ENCODE measurements around the gene TOX3. TPM values are rescaled to one million over a fixed set of nuclear protein-coding genes. Genes with fewer than 3 reads are reported as not detected.

TOX3 gene
- total RNA-seq, 2 donors from 2014 or later, result 4.8 to 8.5 TPM

DNA sequence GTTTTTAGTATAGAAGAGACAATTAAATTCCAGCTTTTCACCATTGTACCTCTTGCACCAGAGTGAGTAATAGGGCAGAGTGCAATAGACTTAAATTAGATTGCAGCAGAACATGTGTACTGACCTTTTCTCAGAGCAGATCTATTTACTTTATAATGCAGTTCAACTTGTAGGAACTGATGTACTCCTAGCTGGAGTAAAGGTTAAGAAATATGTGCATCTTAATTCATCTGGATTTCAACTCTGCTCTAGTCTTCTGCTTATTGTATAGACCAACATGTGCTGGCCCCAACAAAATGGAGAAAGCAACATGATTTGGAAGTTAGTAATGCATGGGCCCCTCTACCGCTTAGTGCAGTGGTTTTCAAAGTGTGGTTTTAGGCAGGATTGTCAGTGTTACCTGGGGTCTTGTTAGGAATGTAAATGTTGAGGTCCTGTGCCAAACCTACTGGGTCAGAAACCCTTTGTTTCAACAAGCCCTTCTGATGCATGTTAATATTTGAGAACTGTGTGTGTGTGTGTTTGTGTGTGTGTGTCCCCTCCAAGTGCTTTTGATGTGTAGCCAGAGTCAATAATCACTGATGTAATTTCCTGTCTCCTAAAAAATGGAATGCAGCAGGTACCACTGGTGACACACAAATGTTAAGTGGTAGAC is 138.6 kb downstream of the TOX3 start:
- H3K9me3 ChIP-seq (ENCODE audit: control insufficient read depth, low read length), result no peaks in the 10 kb centered on the region
- H3K27ac Mint-ChIP-seq, result no peak overlapping the region
- no peak overlapping the region for H3K4me3 Mint-ChIP-seq
- H3K27me3 Mint-ChIP-seq (ENCODE audit: insufficient read depth), result no peaks in the 10 kb centered on the region
- 84 to 100% methylated on average over 1 of the region's 1 CpG for WGBS, 2 experiments (ENCODE audit: insufficient coverage in 1 of 2, insufficient read length in 1 of 2)
- no peaks in the 10 kb centered on the region for H3K9me3 Mint-ChIP-seq
- H3K27ac ChIP-seq (ENCODE audit: low read depth, low read length), result no peak overlapping the region
- no peak for DNase-seq
- no peaks in the 10 kb centered on the region for H3K4me1 ChIP-seq (ENCODE audit: control insufficient read depth, insufficient read depth, low read length)
- no peak overlapping the region for H3K4me3 ChIP-seq (ENCODE audit: low read length)
- no peaks in the 10 kb centered on the region for H3K4me1 Mint-ChIP-seq
- no peaks in the 10 kb centered on the region for H3K36me3 ChIP-seq (ENCODE audit: control insufficient read depth, insufficient read depth, low read length)
- no peak overlapping the region for H3K9ac ChIP-seq (ENCODE audit: extremely low read depth, low read length, poor library complexity, severe bottlenecking)
- TF ChIP-seq, protein P1, sequence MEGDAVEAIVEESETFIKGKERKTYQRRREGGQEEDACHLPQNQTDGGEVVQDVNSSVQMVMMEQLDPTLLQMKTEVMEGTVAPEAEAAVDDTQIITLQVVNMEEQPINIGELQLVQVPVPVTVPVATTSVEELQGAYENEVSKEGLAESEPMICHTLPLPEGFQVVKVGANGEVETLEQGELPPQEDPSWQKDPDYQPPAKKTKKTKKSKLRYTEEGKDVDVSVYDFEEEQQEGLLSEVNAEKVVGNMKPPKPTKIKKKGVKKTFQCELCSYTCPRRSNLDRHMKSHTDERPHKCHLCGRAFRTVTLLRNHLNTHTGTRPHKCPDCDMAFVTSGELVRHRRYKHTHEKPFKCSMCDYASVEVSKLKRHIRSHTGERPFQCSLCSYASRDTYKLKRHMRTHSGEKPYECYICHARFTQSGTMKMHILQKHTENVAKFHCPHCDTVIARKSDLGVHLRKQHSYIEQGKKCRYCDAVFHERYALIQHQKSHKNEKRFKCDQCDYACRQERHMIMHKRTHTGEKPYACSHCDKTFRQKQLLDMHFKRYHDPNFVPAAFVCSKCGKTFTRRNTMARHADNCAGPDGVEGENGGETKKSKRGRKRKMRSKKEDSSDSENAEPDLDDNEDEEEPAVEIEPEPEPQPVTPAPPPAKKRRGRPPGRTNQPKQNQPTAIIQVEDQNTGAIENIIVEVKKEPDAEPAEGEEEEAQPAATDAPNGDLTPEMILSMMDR (conservative IDR thresholded peaks at IDR 0.05), result no peak
- H3K36me3 Mint-ChIP-seq (ENCODE audit: low read depth), result no peaks in the 10 kb centered on the region
- H3K27me3 ChIP-seq (ENCODE audit: control insufficient read depth, insufficient read depth, low read length, poor library complexity, severe bottlenecking), result no peaks in the 10 kb centered on the region

DNA sequence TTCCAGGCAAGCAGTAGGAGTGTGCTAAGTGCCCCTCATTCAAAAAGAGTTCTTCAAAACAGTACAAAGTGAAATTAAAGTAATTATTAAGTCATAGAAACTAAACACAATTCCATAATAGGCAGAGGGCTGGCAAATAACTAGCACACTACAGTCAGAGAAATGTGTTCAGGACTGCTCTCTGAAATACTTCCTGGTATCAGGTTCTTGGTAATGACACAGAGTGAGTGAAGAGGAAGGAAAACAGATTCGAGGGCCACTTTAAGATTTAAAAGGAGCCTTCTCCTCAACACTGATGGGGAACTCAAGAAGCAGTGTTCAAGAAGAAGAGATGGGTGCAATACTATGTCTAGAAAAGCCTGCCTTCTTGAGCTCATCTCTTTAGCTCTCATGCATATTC is 139.2 kb downstream of the TOX3 start:
- Mint-ChIP-seq H3K36me3 (ENCODE audit: low read depth) (no peaks in the 10 kb centered on the region), H3K4me3 (no peak overlapping the region), H3K27me3 (ENCODE audit: insufficient read depth) (no peaks in the 10 kb centered on the region), H3K4me1 (no peaks in the 10 kb centered on the region), H3K9me3 (no peaks in the 10 kb centered on the region), H3K27ac (no peak overlapping the region)
- no peak overlapping the region for H3K27ac ChIP-seq (ENCODE audit: low read depth, low read length)
- no peak overlapping the region for H3K4me3 ChIP-seq (ENCODE audit: low read length)
- no peaks in the 10 kb centered on the region for H3K36me3 ChIP-seq (ENCODE audit: control insufficient read depth, insufficient read depth, low read length)
- 75% methylated on average over 1 of the region's 1 CpG for WGBS, 2 experiments (ENCODE audit: insufficient coverage in 1 of 2, insufficient read length in 1 of 2)
- TF ChIP-seq, protein P1 (conservative IDR thresholded peaks at IDR 0.05), result no peak
- DNase-seq, result no peak
- H3K27me3 ChIP-seq (ENCODE audit: control insufficient read depth, insufficient read depth, low read length, poor library complexity, severe bottlenecking), result no peaks in the 10 kb centered on the region
- no peaks in the 10 kb centered on the region for H3K9me3 ChIP-seq (ENCODE audit: control insufficient read depth, low read length)
- no peak overlapping the region for H3K9ac ChIP-seq (ENCODE audit: extremely low read depth, low read length, poor library complexity, severe bottlenecking)
- no peaks in the 10 kb centered on the region for H3K4me1 ChIP-seq (ENCODE audit: control insufficient read depth, insufficient read depth, low read length)

DNA sequence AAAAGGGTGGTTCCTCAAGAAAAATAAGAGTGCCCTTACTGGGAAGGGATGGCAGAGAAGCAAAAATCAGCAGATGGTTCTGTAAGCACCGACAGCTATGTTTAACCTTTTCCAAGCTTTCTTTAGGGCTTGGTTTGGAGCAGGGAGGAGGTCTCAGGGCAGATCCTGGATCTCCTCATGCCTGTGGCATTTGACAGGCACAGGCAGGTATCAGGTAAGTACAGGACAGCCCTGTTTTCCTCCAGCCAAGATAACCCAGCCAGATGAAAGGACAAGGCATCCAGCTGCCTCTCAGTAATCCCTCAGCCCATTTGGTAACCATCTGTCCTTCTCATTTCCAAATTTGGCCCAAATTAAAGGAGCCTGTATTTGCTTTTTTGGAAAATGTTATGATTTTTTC is 141.5 kb downstream of the TOX3 start:
- no peak overlapping the region for H3K27ac Mint-ChIP-seq
- H3K4me3 ChIP-seq (ENCODE audit: low read length), result no peak overlapping the region
- no peaks in the 10 kb centered on the region for H3K4me1 ChIP-seq (ENCODE audit: control insufficient read depth, insufficient read depth, low read length)
- no peaks in the 10 kb centered on the region for H3K36me3 ChIP-seq (ENCODE audit: control insufficient read depth, insufficient read depth, low read length)
- H3K9me3 ChIP-seq (ENCODE audit: control insufficient read depth, low read length), result no peaks in the 10 kb centered on the region
- H3K27me3 ChIP-seq (ENCODE audit: control insufficient read depth, insufficient read depth, low read length, poor library complexity, severe bottlenecking), result no peaks in the 10 kb centered on the region
- H3K4me3 Mint-ChIP-seq, result no peak overlapping the region
- peaks cover 5% of the 10 kb centered on the region for H3K4me1 Mint-ChIP-seq
- no peaks in the 10 kb centered on the region for H3K36me3 Mint-ChIP-seq (ENCODE audit: low read depth)
- no peaks in the 10 kb centered on the region for H3K9me3 Mint-ChIP-seq
- 78 to 85% methylated on average over 1 of the region's 1 CpG for WGBS, 2 experiments (ENCODE audit: insufficient coverage in 1 of 2, insufficient read length in 1 of 2)
- H3K9ac ChIP-seq (ENCODE audit: extremely low read depth, low read length, poor library complexity, severe bottlenecking), result no peak overlapping the region
- TF ChIP-seq, protein P1 (conservative IDR thresholded peaks at IDR 0.05), result no peak
- no peak for DNase-seq
- H3K27me3 Mint-ChIP-seq (ENCODE audit: insufficient read depth), result no peaks in the 10 kb centered on the region
- no peak overlapping the region for H3K27ac ChIP-seq (ENCODE audit: low read depth, low read length)

Data from endodermal cell (in vitro differentiated cells).